NOMO-1 (cell line): ENCODE measurements around the gene SETX.

Experiments
- DNase-seq, 2 experiments: peaks; one replicate each; lab custom pipeline; 2025; ENCODE audit not compliant: unreplicated experiment in 2 of 2; lab: John Stamatoyannopoulos, UW

SETX gene

DNA sequence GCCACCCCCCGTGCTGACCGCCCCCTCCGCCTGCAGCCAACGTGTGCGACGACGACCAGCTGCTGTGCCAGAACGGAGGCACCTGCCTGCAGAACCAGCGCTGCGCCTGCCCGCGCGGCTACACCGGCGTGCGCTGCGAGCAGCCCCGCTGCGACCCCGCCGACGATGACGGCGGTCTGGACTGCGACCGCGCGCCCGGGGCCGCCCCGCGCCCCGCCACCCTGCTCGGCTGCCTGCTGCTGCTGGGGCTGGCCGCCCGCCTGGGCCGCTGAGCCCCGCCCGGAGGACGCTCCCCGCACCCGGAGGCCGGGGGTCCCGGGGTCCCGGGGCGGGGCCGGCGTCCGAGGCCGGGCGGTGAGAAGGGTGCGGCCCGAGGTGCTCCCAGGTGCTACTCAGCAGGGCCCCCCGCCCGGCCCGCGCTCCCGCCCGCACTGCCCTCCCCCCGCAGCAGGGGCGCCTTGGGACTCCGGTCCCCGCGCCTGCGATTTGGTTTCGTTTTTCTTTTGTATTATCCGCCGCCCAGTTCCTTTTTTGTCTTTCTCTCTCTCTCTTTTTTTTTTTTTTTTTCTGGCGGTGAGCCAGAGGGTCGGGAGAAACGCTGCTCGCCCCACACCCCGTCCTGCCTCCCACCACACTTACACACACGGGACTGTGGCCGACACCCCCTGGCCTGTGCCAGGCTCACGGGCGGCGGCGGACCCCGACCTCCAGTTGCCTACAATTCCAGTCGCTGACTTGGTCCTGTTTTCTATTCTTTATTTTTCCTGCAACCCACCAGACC is 112.8 kb downstream of the SETX start:
- DNase-seq: peak; percentile 10 to 12

DNA sequence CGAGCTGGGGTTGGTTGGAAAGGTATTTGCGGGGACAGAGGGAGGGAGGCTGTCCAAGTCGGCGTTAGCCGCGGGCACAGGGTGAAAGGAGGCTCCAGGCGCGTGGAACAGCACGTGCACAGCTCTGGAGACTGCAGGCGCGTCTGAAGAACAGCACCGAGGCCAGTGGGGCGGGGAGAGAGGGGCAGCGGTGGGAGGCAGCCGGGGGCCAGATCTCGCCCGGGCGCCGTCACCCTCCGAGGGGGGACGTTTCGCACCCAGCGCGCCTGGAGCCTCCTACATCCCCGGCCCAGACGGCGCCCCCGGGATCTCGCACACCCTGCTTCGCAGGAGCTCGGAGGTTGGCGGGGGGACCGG is 113.3 kb downstream of the SETX start:
- no peak for DNase-seq

DNA sequence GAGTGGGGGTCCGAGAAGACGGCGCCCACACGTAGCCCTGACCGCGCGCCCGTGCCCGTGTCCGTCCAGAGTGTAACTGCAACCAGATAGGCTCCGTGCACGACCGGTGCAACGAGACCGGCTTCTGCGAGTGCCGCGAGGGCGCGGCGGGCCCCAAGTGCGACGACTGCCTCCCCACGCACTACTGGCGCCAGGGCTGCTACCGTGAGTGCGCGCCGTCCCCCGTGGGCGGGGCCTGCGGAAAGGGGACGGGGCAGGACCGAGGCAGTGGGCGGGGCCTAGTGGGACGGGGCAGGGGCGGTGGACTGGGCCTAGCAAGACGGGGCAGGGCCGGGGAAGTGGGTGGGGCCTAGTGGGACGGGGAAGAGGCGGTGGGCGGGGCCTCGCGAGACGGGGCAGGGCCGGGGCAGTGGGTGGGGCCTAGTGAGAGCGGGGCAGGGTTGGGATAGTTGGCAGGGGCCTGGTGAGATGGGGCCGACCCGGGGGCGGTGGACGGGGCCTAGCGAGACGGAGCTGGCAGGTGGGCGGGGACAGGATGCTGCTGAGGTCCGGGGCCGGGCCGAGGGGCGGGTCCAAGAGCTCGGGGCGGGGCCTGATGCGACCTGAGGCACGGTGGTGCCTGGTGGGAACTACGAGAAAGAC is 113.8 kb downstream of the SETX start:
- DNase-seq: peak; percentile 96 to 99

DNA sequence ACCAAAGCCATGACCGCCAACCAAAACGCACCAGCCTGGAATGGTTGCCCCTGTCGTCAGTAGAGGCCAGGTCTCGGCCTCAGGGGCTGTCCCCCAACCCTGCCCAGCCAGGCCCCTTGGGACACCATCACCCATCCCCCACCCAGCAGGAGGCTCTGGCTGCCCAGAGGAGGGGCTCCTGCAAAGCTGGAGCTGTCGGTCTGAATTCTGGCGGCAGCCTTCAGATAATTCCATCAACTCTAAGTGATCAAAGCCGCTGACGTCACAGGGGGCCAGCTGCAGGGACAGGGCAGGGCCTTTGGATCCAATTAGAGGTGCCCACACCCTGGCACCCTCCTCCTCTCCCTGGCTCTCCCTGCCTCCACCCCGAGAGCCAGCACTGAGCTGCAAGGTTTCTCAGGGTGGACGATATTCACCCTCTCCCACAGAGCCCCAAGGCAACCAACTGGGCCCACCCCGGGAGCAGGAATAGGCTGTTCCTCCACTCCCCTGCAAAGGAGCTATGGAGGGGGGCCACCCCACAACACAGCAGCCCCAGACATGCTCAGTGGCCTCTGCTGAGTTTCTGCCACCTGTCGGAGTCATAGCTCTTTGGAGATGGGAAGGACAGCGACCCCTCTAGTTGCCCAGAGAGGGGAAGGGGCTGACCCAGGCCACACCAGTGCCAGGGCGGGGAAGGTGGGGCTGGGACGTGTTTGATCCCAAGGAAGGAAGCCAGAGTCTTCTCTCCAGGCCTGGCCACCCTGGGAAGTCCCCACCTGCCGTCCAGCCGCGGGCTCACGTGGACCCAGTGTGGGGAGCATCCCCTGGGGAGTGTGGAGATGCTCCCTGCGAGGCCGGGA is 114.6 kb downstream of the SETX start:
- no peak for DNase-seq

DNA sequence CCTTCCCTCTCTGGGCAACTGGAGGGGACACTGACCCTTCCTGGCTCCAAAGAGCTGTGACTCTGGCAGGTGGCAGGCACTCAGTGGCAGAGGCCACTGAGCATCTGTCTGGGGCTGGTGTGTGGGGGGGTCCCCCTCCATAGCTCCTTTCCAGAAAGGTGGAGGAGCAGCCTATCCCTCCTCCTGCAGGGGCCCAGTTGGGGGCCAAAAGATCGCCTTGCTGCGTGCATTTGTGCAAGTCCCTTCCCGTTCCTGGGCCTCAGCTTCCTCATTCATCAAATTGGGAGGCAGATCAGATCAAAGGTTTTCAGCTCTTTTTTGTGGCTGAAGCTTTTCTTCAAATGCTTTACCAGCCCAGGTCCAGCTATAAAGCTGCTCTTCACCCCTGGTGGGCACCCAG is 115.3 kb downstream of the SETX start:
- DNase-seq: peak; percentile 38 to 39

- peak in 1 of 2 experiments; percentile 31 for DNase-seq
Measured at GRCh38 chr9:132238992-132239391, 115.8 kb downstream of the SETX start.

GRCh38 chr9:132238026-132238972 is 116.5 kb downstream of the SETX start:
- no peak for DNase-seq

DNA sequence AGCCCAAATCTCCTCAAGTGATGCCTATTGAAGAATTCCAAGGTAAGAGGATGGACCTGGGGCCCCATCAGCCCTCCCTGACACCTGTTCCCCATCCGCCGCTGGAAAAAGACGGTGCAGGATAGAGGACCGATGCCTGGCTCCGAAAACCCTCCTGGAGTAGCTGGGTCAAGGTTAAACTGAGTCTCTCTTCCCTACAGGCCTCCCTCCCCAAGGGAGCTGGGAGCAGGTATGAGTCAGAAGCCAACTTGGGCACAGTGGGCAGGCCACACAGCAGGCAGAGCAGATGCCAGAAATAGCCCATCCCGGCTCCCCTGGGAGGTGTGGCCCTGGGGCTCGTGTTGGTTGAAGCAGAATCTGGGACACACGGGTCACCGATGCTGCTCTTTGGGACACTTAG is 117.3 kb downstream of the SETX start:
- no peak for DNase-seq

- no peak for DNase-seq
Measured at GRCh38 chr9:132236662-132237311, 118.0 kb downstream of the SETX start.

GRCh38 chr9:132235894-132236661 is 118.7 kb downstream of the SETX start:
- DNase-seq: peak; percentile 28 to 43

DNA sequence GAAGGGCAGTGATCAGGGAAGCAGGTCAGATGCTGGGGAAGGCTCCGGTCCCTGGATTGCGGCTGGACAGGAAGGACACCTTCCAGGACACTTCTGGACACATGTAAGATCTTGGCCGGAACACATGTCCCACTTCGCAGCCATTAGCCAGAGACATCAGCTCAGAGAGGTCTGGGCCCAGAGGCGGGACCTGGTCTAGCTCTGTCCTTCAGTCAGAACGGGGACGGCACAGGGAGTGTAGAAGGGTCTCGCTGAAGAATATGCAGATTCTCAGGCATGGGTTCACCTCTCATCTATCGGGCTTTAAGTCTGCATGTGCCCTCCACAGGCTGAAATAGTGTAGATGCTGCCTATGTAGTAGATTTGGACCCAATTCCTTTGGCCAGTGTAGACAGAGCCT is 119.7 kb downstream of the SETX start:
- no peak for DNase-seq

GRCh38 chr9:132234535-132234934 is 120.3 kb downstream of the SETX start:
- DNase-seq: no peak

DNA sequence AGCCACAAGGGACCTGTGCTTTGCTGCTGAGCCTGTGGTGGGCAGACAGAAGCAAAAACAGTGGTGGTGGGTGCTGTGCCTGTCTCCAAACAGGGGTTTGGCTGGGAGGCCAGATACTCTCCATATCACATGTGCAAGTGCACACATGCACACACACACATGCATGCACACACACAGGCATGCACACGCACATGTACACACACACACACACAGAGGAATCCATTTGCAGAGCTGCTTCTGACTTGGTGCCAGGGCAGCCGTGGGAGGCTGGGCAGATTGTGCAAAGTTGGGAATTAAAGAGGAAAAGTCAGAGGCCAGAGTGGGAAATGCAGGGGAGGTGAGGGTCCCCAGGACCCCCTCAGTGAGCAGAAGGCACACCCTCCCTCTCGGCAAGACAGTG is 121.6 kb downstream of the SETX start:
- no peak for DNase-seq

- DNase-seq: no peak
Measured at GRCh38 chr9:132232522-132232921, 122.3 kb downstream of the SETX start.

GRCh38 chr9:132231019-132231701 is 123.6 kb downstream of the SETX start:
- DNase-seq: no peak

DNA sequence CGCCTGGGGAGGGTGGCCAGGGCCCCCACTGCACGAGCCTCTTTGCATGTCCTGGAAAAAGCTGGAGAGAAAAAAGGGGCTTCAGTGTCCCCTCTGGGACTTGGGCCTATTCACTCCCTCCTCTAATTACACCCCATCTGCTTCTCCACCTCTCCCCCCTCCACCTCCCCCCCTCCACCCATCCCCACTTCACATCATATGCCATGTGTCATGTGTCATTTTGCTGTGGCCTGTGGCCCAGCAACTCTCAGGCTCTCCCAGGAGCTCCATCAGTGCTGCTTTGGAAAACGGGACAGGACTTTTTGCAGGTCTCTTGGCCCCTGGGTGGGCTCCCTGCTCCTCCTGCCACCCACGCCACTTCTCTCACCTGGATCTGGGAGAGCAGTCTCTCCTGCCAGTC is 124.2 kb downstream of the SETX start:
- no peak for DNase-seq

GRCh38 chr9:132228062-132228461 is 126.7 kb downstream of the SETX start:
- DNase-seq: no peak

DNA sequence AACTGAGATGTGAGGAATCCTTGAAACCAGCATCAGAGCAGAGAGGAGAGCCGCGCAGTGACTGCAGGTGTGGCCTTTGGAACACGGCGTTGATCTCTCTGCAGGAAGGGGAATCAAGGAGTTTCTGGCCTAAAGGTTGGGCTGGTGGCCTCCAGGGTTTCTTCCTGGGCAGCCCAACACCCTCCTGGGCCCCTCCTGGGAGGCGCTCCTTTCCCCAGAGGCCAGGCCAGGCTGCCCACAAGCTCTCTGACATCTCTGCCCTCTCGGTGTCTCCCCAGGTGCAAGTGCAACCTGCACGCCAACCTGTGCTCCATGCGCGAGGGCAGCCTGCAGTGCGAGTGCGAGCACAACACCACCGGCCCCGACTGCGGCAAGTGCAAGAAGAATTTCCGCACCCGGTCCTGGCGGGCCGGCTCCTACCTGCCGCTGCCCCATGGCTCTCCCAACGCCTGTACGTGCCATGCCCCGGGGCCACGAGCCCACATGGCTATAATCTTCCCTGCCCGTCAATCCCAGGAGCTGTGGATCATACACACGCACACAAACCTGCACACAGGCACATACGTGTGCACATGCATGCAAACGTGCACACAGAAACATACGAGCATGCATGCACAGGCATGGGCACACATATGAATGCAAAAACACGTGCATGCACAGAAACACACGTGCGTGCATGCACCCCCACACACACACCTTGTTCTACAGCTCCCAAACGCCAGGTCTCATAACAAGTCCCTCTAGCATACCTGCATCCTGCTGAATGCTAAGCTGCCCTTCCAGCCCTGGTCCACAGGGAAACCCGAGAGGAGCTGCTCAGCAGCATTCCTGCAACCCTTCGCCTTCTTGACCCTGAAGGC is 128.0 kb downstream of the SETX start:
- no peak for DNase-seq
